Endothelial cell of umbilical vein (primary cell): ENCODE data around the gene POU6F2. TPM values are rescaled to one million over a fixed set of nuclear protein-coding genes. Genes with fewer than 3 reads are reported as not detected.

Experiments
- BruUV-seq: library from RNA; stranded (reverse); fragments of 400-500 nt; replicated peaks from 2 replicates; lab custom pipeline; 2021; lab: Mats Ljungman, UMichigan
- CTCF ChIA-PET: fragments of 300-600, 350-600 bp; sonication (Branson Sonifier 250); formaldehyde crosslinking; loops from one replicate; lab custom pipeline; 2021; ENCODE audit warnings: antibody characterized with exemption, inconsistent platforms; lab: Charles Lee
- POLR2A ChIA-PET: fragments of 300-600, 350-600 bp; sonication (Branson Sonifier 250); formaldehyde crosslinking; loops from one replicate; lab custom pipeline; 2021; ENCODE audit warnings: antibody characterized with exemption, inconsistent platforms; lab: Charles Lee
- DNase-seq: peaks from one replicate; pipeline ENCODE4 v3.0.0-alpha.2; 2011; ENCODE audit warnings: low read depth, low spot score
- FAIRE-seq: peaks from 2 replicates; lab custom pipeline; 2011; peaks lifted over from hg19 to GRCh38; lab: Jason Lieb, UNC
- H2AFZ ChIP-seq: 2 replicates; pipeline ENCODE4 v1.6.0; 2012; ENCODE audit warnings: low read depth, low read length, control low read depth, inconsistent platforms
- H3K27ac ChIP-seq: 2 replicates; pipeline ENCODE4 v1.5.1; 2011; ENCODE audit warnings: low read depth, mild to moderate bottlenecking, control low read depth, low read length, moderate library complexity; ENCODE audit not compliant: insufficient read depth
- H3K27me3 ChIP-seq, 2 experiments: 2 replicates each; pipeline versions ENCODE4 v1.6.0 to v1.6.1; 2011; ENCODE audit warnings: low read length in 2 of 2, mixed read lengths in 1 of 2; ENCODE audit not compliant: control insufficient read depth in 2 of 2, insufficient read depth in 2 of 2
- H3K36me3 ChIP-seq, 2 experiments: 2 replicates in 1 of 2; 3 replicates in 1 of 2; pipeline ENCODE4 v1.5.1; 2011; ENCODE audit warnings: low read length in 2 of 2, mild to moderate bottlenecking in 1 of 2, moderate library complexity in 1 of 2; ENCODE audit not compliant: control insufficient read depth in 2 of 2, insufficient read depth in 2 of 2; ENCODE audit errors: extremely low read depth in 1 of 2
- H3K4me1 ChIP-seq: 3 replicates; pipeline ENCODE4 v1.5.1; 2011; ENCODE audit warnings: mild to moderate bottlenecking, low read length; ENCODE audit not compliant: control insufficient read depth, insufficient read depth; ENCODE audit errors: extremely low read depth
- H3K4me2 ChIP-seq: 2 replicates; pipeline ENCODE4 v1.6.1; 2011; ENCODE audit warnings: low read length, control low read depth, mixed read lengths; ENCODE audit not compliant: insufficient read depth
- H3K4me3 ChIP-seq, 3 experiments: fragments of 200-600 bp in 1 of 3; sonication (generic), shearing (Covaris generic) in 1 of 3; replicated peaks in 1 of 3; 2 replicates each; pipeline ENCODE4 v1.5.1; 2011 to 2016; ENCODE audit warnings: control low read depth in 3 of 3, low read length in 3 of 3, mild to moderate bottlenecking in 2 of 3, inconsistent platforms in 1 of 3, low read depth in 1 of 3, moderate library complexity in 1 of 3; ENCODE audit not compliant: insufficient read depth in 1 of 3
- H3K79me2 ChIP-seq: 2 replicates; pipeline ENCODE4 v1.6.0; 2012; ENCODE audit warnings: low read length, inconsistent platforms; ENCODE audit not compliant: control insufficient read depth, insufficient read depth
- H3K9ac ChIP-seq: replicated peaks from 2 replicates; pipeline ENCODE3; 2011; ENCODE audit warnings: low read length, control low read depth; ENCODE audit not compliant: insufficient read depth; ENCODE audit errors: extremely low read depth
- H3K9me1 ChIP-seq: replicated peaks from 3 replicates; pipeline ENCODE4 v1.6.0; 2011; ENCODE audit warnings: mild to moderate bottlenecking, low read length; ENCODE audit not compliant: control insufficient read depth, insufficient read depth; ENCODE audit errors: extremely low read depth
- H3K9me3 ChIP-seq: replicated peaks from 2 replicates; pipeline ENCODE4 v1.5.1; 2012; ENCODE audit warnings: low read length, inconsistent platforms; ENCODE audit not compliant: control insufficient read depth, insufficient read depth
- H4K20me1 ChIP-seq: replicated peaks from 2 replicates; pipeline ENCODE3; 2011; ENCODE audit warnings: mild to moderate bottlenecking, low read length; ENCODE audit not compliant: control insufficient read depth, insufficient read depth; ENCODE audit errors: extremely low read depth
- EZH2 ChIP-seq: IDR thresholded peaks from 2 replicates; pipeline ENCODE4 v1.6.1; 2012; ENCODE audit warnings: borderline replicate concordance, low read depth, mild to moderate bottlenecking, moderate library complexity, low read length, inconsistent platforms; ENCODE audit not compliant: severe bottlenecking
- FOS ChIP-seq: IDR thresholded peaks from 2 replicates; pipeline ENCODE4 v1.6.1; 2011; ENCODE audit warnings: mild to moderate bottlenecking, low read length, moderate library complexity, borderline replicate concordance; ENCODE audit not compliant: insufficient read depth
- GATA2 ChIP-seq: IDR thresholded peaks from 2 replicates; pipeline ENCODE4 v1.7.0; 2011; ENCODE audit warnings: low read depth, mild to moderate bottlenecking, moderate library complexity, mixed read lengths, low read length; ENCODE audit not compliant: insufficient read length, insufficient read depth
- JUN ChIP-seq: IDR thresholded peaks from 2 replicates; pipeline ENCODE4 v1.6.1; 2011; ENCODE audit warnings: borderline replicate concordance, low read depth; ENCODE audit not compliant: insufficient read length, insufficient read depth
- MYC ChIP-seq: IDR thresholded peaks from one replicate; pipeline ENCODE4 v1.6.1; 2011; ENCODE audit warnings: mild to moderate bottlenecking, low read depth, low read length
- POLR2A ChIP-seq: IDR thresholded peaks from 2 replicates; pipeline ENCODE4 v1.6.1; 2012; ENCODE audit warnings: low read depth, mild to moderate bottlenecking, control low read depth, low read length
- POLR2AphosphoS5 ChIP-seq: IDR thresholded peaks from 2 replicates; pipeline ENCODE4 v1.6.1; 2012; ENCODE audit warnings: low read depth, mild to moderate bottlenecking, control low read depth, low read length, moderate library complexity; ENCODE audit not compliant: insufficient read depth
- dilution Hi-C: fragments of 300-500 bp; cut with MboI; formaldehyde crosslinking; loops from one replicate; pipeline ENCODE4 v1.15.0; 2019; ENCODE audit warnings: low sequenced_read_pairs; ENCODE audit not compliant: extremely low pct_ligation_motif_present
- intact Hi-C: fragments of 100-400 bp; cut with micrococcal nuclease; formaldehyde crosslinking; loops from one replicate; pipeline ENCODE4 v1.10.0; 2022
- polyA plus RNA-seq, 4 experiments: library from polyadenylated mRNA; depleted of rRNA in 3 of 4; stranded (reverse) in 3 of 4; unstranded in 1 of 4; fragments of >200 nt; gene quantifications; 2 replicates each; pipeline versions ENCODE4 v1.2.1 to v1.2.3, GENCODE V29; 2011 to 2012; ENCODE audit warnings: missing spikeins in 1 of 4
- total RNA-seq: library from RNA; stranded (reverse); gene quantifications from 2 replicates; pipeline ENCODE4 v1.2.3, GENCODE V29; 2021
- TF ChIP-seq, protein P1 (sequence below), 2 donors: IDR thresholded peaks; 1 replicate in 1 of 2; 2 replicates in 1 of 2; pipeline ENCODE4 v1.5.1; 2011; ENCODE audit warnings: low read length in 2 of 2, mild to moderate bottlenecking in 2 of 2, moderate library complexity in 2 of 2, control low read depth in 1 of 2, inconsistent platforms in 1 of 2, low read depth in 1 of 2; ENCODE audit not compliant: insufficient read depth in 1 of 2; ENCODE audit errors: extremely low read depth in 1 of 2
- TF ChIP-seq, protein P2 (sequence below): IDR thresholded peaks from 2 replicates; pipeline ENCODE4 v1.6.1; 2011; ENCODE audit not compliant: insufficient read depth, insufficient read length

Gene POU6F2
- total and polyA plus RNA-seq, 2 donors (not counting 3 experiments of a cell fraction or from before 2014, with no cell fraction given): 0.29 TPM; not detected in 1

DNA sequence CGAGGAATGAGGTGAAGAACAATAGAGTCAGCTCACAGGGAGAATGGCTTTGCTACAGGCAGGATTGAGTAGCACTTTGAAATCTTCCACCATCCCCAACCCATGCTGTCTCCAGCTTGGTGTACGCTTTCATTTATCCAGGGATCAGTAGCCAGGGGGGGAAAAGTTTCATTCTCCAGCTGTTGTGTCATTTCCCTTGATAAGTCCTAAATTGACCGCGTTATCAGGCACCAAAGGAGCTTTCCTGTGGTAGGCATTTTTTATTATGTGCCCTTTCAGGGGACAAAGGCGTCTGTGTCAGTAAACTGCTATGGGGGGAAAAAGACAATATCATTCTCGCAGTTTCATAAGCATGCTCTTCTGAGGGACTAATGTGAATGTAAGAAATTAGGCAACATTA is 481.9 kb downstream of the POU6F2 start:
- no peak overlapping the region for H3K4me2 ChIP-seq
- TF ChIP-seq, protein P1, sequence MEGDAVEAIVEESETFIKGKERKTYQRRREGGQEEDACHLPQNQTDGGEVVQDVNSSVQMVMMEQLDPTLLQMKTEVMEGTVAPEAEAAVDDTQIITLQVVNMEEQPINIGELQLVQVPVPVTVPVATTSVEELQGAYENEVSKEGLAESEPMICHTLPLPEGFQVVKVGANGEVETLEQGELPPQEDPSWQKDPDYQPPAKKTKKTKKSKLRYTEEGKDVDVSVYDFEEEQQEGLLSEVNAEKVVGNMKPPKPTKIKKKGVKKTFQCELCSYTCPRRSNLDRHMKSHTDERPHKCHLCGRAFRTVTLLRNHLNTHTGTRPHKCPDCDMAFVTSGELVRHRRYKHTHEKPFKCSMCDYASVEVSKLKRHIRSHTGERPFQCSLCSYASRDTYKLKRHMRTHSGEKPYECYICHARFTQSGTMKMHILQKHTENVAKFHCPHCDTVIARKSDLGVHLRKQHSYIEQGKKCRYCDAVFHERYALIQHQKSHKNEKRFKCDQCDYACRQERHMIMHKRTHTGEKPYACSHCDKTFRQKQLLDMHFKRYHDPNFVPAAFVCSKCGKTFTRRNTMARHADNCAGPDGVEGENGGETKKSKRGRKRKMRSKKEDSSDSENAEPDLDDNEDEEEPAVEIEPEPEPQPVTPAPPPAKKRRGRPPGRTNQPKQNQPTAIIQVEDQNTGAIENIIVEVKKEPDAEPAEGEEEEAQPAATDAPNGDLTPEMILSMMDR (IDR thresholded peaks at IDR 0.05; ENCODE audit: extremely low read depth in 1 of 2, insufficient read depth in 1 of 2, low read depth in 1 of 2, low read length in 2 of 2): no peak
- no peak for TF ChIP-seq POLR2A
- ChIA-PET CTCF (interaction anchor here (1.2 to 1.8 kb wide), 3 partner anchors 9 to 593 kb away, joined by 3 to 4 read pairs (median 3); no protein-coding TSS in a partner anchor), POLR2A (no interaction called here)
- H3K36me3 ChIP-seq: no peaks in the 10 kb centered on the region
- H3K9ac ChIP-seq: no peak overlapping the region
- H3K27ac ChIP-seq: no peak overlapping the region
- H3K79me2 ChIP-seq: no peaks in the 10 kb centered on the region
- dilution Hi-C loops: no loop called here
- no peaks in the 10 kb centered on the region for H3K4me1 ChIP-seq
- peaks cover 9 to 10% of the 10 kb centered on the region in 2 experiments for H3K27me3 ChIP-seq
- no TSS peak for BruUV-seq
- H3K4me3 ChIP-seq: no peak overlapping the region
- H2AFZ ChIP-seq: no peak overlapping the region
- no peaks in the 10 kb centered on the region for H3K9me1 ChIP-seq
- H3K9me3 ChIP-seq: no peaks in the 10 kb centered on the region
- intact Hi-C loops: no loop called here
- no peaks in the 10 kb centered on the region for H4K20me1 ChIP-seq
- no peak for DNase-seq
- no peak for FAIRE-seq

DNA sequence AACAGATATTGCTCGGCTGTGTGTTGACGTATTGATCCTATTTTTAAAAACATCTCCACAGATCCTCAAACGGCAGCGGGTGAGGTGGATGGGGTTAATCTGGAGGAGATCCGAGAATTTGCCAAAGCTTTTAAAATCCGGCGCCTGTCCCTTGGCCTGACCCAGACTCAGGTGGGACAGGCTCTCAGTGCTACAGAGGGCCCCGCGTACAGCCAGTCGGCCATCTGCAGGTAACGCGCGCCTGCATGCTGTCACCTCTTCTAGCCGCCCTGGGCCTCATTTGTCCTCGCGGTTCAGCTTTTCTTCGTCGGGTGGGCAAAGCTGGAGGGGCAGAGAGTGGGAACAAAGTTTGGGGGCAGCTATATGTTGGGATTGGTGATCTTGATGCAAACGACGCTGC is 482.8 kb downstream of the POU6F2 start:
- Histone ChIP-seq H3K36me3 (no peaks in the 10 kb centered on the region), H2AFZ (no peak overlapping the region), H3K9me1 (no peaks in the 10 kb centered on the region), H3K4me2 (no peak overlapping the region), H3K27ac (no peak overlapping the region), H3K9ac (no peak overlapping the region), H3K9me3 (no peaks in the 10 kb centered on the region), H3K79me2 (no peaks in the 10 kb centered on the region), H3K4me3 (no peak overlapping the region), H3K27me3 (peaks cover 10 to 12% of the 10 kb centered on the region in 2 experiments), H3K4me1 (no peaks in the 10 kb centered on the region), H4K20me1 (no peaks in the 10 kb centered on the region)
- no peak for DNase-seq
- intact Hi-C loops: no loop called here
- no TSS peak for BruUV-seq
- TF ChIP-seq EZH2: no peak
- no peak for TF ChIP-seq FOS
- TF ChIP-seq, protein P1 (IDR thresholded peaks at IDR 0.05; ENCODE audit: extremely low read depth in 1 of 2, insufficient read depth in 1 of 2, low read depth in 1 of 2, low read length in 2 of 2): no peak
- TF ChIP-seq, protein P2, sequence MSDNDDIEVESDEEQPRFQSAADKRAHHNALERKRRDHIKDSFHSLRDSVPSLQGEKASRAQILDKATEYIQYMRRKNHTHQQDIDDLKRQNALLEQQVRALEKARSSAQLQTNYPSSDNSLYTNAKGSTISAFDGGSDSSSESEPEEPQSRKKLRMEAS: no peak
- TF ChIP-seq GATA2: no peak
- no peak for TF ChIP-seq MYC
- no peak for TF ChIP-seq POLR2AphosphoS5
- TF ChIP-seq JUN: no peak
- TF ChIP-seq POLR2A: no peak
- FAIRE-seq: no peak
- dilution Hi-C loops: no loop called here
- ChIA-PET CTCF (interaction anchor here (1.4 to 1.8 kb wide), 2 partner anchors 10 to 592 kb away, joined by 3 to 4 read pairs; no protein-coding TSS in a partner anchor), POLR2A (no interaction called here)
